Measurements from ENCODE around the gene KIF2C.

DNA sequence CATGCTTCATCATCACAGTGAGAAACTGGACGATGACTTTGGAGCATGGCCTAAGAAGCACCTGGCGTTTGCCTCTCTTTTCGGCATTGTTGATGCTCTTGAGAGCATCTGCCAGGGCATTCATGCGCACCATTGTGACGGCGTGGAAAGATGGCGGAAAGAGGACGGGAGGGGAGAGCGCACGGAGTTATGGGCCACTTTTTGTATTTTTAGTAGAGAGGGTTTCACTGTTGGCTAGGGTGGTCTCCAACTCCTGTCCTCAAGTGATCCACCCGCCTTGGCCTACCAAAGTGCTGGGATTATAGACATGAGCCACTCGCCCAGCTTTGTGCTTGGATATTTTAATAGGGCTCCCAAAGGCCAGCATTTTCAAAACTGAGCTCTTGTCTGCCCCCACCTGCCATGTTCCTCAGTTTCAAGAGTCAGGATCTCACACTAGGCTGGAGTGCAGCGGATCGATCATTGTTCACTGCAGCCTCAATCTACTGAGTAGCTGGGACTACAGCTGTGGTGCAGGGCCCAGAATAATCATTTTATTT, 41.0 kb downstream of the KIF2C start:
- TF ChIP-seq, protein P1, sequence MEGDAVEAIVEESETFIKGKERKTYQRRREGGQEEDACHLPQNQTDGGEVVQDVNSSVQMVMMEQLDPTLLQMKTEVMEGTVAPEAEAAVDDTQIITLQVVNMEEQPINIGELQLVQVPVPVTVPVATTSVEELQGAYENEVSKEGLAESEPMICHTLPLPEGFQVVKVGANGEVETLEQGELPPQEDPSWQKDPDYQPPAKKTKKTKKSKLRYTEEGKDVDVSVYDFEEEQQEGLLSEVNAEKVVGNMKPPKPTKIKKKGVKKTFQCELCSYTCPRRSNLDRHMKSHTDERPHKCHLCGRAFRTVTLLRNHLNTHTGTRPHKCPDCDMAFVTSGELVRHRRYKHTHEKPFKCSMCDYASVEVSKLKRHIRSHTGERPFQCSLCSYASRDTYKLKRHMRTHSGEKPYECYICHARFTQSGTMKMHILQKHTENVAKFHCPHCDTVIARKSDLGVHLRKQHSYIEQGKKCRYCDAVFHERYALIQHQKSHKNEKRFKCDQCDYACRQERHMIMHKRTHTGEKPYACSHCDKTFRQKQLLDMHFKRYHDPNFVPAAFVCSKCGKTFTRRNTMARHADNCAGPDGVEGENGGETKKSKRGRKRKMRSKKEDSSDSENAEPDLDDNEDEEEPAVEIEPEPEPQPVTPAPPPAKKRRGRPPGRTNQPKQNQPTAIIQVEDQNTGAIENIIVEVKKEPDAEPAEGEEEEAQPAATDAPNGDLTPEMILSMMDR (conservative IDR thresholded peaks at IDR 0.05; ENCODE audit: low read length), result no peak
- TF ChIP-seq EZH2phosphoT487 (IDR thresholded peaks at IDR 0.05; ENCODE audit: borderline replicate concordance, low read depth, low read length), result no peak

Measured in OCI-LY7 (cell line).